Small intestine (tissue), 7 donors: ENCODE data around the gene GATD1. TPM values are rescaled to one million over a fixed set of nuclear protein-coding genes. Genes with fewer than 3 reads are reported as not detected.

Experiments
- DNase-seq, 2 donors: peaks; one replicate each; pipeline versions ENCODE4 v3.0.0 to v3.0.0-alpha.2; 2013
- FAIRE-seq: peaks from 2 replicates; lab custom pipeline; 2012; peaks lifted over from hg19 to GRCh38; lab: Jason Lieb, UNC
- H3K27ac ChIP-seq, 3 donors: one replicate each; pipeline ENCODE4 v1.5.1; 2013; ENCODE audit warnings: low read length in 2 of 3, mild to moderate bottlenecking in 2 of 3, control low read depth in 1 of 3, inconsistent platforms in 1 of 3, low read depth in 1 of 3, moderate library complexity in 1 of 3
- H3K27me3 ChIP-seq, 3 donors: one replicate each; pipeline ENCODE4 v1.6.1; 2013; ENCODE audit warnings: low read length in 3 of 3, inconsistent platforms in 1 of 3; ENCODE audit not compliant: control insufficient read depth in 3 of 3, insufficient read depth in 3 of 3
- H3K36me3 ChIP-seq, 3 donors: one replicate each; pipeline ENCODE4 v1.6.1; 2013; ENCODE audit warnings: low read length in 3 of 3, inconsistent platforms in 1 of 3, low read depth in 1 of 3, mild to moderate bottlenecking in 1 of 3, moderate library complexity in 1 of 3; ENCODE audit not compliant: control insufficient read depth in 3 of 3, insufficient read depth in 2 of 3
- H3K4me1 ChIP-seq, 3 donors: one replicate each; pipeline ENCODE4 v1.6.1; 2013; ENCODE audit warnings: low read length in 2 of 3, inconsistent platforms in 1 of 3, low read depth in 1 of 3, mild to moderate bottlenecking in 1 of 3, moderate library complexity in 1 of 3; ENCODE audit not compliant: control insufficient read depth in 3 of 3, insufficient read depth in 2 of 3
- H3K4me3 ChIP-seq, 3 donors: one replicate each; pipeline ENCODE4 v1.5.1; 2013; ENCODE audit warnings: low read length in 3 of 3, control low read depth in 1 of 3, inconsistent platforms in 1 of 3, low read depth in 1 of 3, mild to moderate bottlenecking in 1 of 3, moderate library complexity in 1 of 3
- H3K9me3 ChIP-seq, 2 donors: one replicate each; pipeline ENCODE4 v1.6.1; 2013; ENCODE audit warnings: low read depth in 1 of 2, low read length in 1 of 2; ENCODE audit not compliant: control insufficient read depth in 2 of 2, insufficient read depth in 1 of 2
- WGBS, 3 donors: extraction: QIAGEN DNeasy Blood & Tissue Kit; methylation state at CpG; one replicate each; pipeline ENCODE4 v1.1.7; 2013; 5-methylcytosine and 5-hydroxymethylcytosine counted together
- polyA plus RNA-seq, 4 donors: library from polyadenylated mRNA; stranded (reverse) in 3 of 4; unstranded in 1 of 4; fragments of 200-250 nt in 3 of 4; fragments of 120-200 nt in 1 of 4; gene quantifications; one replicate each; pipeline versions ENCODE4 v1.2.1 to v1.2.3, GENCODE V29; 2013
- donor health status: healthy with polysubstance abuse.
- donor health status: control.
- donor health status: control.
- donor health status: Bipolar disorder and iron deficiency.
- donor health status: healthy.

Gene GATD1
- polyA plus RNA-seq, 4 donors: 12.2 to 55.6 (median 29.8) TPM

DNA sequence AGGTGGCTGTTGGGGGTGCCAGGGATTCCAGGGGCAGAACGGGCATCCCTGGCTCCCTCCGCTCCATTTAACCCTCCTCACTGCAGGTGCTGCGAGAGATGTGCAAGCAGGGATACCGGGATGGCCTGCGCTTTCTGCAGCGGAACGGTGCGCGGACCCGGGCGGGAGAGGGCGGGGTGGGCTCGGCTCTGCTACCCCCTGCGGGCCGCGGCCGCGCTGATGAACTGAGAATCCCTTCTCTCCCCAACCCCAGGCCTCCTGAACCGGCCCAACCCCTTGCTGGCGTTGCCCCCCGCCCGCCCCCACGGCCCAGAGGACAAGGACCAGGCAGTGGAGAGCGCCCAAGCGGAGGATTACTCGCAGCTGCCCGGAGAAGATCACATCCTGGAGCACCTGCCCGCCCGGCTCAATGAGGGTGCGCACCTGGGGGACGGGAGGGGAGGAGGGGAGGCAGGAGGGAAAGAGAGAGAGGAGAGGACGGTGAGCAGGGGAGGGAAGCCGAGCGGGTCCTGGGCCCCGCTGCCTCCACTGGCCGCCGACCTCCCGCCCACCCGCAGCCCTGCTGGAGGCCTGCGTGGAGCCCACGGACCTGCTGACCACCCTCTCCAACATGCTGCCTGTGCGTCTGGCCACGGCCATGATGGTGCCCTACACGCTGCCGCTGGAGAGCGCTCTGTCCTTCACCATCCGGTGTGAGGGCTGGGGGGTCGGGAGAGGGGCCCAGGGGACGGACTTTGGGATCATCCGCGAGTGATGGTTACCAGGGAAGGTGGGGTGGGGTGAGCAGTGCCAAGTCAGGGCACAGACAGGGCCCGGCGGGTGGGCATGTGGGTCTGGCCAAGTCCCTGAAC, 46.4 kb upstream of the GATD1 start:
- no peak overlapping the region for H3K27ac ChIP-seq
- peaks cover 0 to 64% (median 6%) of the 10 kb centered on the region in 3 donors for H3K4me1 ChIP-seq
- WGBS, 3 donors: 88 to 91% (median 89%) methylated on average over 39 to 53 of the region's 53 CpGs
- DNase-seq (no peak), FAIRE-seq (no peak)
- H3K36me3 ChIP-seq: peaks cover 4 to 58% (median 13%) of the 10 kb centered on the region in 3 donors
- H3K4me3 ChIP-seq: no peak overlapping the region
- no peaks in the 10 kb centered on the region for H3K9me3 ChIP-seq
- no peaks in the 10 kb centered on the region for H3K27me3 ChIP-seq

DNA sequence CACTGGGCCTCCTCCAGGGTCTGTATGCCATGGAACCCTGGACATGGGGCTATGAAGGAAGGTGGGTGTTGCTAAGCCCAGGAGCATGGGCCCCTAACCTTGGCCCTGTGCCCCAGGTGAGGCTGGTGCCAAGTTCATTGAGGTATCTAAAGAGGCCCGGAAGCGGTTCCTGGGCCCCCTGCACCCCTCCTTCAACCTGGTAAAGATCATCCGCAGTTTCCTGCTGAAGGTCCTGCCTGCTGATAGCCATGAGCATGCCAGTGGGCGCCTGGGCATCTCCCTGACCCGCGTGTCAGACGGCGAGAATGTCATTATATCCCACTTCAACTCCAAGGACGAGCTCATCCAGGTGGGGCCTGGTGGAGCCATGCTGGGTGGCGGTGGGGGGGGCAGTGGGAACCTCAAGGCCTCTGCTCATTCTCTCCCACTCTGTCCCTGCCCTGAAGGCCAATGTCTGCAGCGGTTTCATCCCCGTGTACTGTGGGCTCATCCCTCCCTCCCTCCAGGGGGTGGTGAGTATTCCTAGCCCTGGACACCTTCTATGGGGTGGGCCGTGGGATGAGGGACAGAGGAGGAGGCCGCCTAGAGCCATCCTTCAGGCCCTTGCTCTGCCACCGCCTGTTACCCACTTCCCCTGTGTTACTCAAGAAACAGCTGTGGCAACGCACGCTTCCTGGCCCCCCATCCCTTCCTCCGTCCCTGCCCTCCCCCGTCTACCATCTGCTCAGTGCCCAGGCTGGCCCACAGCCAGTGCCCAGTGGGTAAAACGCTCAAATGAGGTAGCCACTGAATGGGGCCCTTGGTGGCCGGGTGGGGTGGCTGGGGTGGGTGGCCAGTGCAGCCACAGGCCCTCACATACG, 44.5 kb upstream of the GATD1 start:
- no peaks in the 10 kb centered on the region for H3K27me3 ChIP-seq
- peak overlapping the region in 2 of 3 donors; percentile 37 to 83 for H3K4me3 ChIP-seq
- no peaks in the 10 kb centered on the region for H3K9me3 ChIP-seq
- 60 to 73% (median 63%) methylated on average over 22 of the region's 22 CpGs for WGBS, 3 donors
- H3K4me1 ChIP-seq: peaks cover 0 to 52% (median 3%) of the 10 kb centered on the region in 3 donors
- peaks cover 4 to 58% (median 13%) of the 10 kb centered on the region in 3 donors for H3K36me3 ChIP-seq
- peak overlapping the region; percentile 76 to 98 (median 91) for H3K27ac ChIP-seq
- FAIRE-seq (no peak), DNase-seq (no peak)

DNA sequence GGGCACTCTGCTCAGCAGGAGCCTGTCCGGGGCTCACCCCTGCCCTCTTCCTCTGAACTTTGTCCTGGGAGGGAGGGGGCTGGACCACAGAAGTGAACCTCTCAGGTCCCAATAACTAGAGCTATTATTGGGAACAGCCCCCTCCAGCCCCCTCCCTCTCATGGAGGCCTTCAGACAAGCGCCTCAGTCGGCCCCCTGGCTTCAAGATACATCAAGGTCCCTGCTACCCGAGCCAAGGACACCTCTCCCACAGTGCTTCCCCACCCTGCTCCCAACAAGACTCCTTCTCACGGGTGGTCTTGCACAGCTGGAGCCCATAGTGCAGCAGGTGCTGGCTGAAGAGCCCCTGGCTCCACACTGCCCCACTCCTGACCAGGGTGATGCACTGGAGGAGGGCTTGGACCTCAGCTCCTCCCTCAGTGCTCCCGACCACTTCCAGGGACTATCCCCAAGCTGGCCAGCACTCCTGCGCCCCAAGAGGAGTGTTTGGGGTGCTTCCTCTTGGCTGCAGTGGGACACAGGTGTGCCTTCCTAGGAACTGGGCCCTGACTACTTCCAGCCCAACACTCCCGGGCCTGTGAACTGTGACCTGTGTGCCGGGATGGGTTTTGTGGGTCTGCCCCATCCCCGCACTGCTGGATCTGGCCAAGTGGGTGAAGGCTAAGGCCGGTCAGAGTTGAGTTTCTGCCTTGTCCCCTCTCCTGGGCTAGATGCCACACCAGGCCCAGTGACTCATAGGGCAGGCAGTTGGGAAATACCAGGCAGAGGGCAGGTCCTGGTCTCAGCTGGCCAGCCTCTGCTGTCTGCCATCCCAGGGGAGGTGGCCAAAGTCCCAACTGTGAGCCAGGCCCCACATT, 43.6 kb upstream of the GATD1 start:
- H3K4me1 ChIP-seq: peaks cover 0 to 44% (median 0%) of the 10 kb centered on the region in 3 donors
- WGBS, 3 donors: 26 to 48% (median 46%) methylated on average over 10 to 11 of the region's 11 CpGs
- H3K36me3 ChIP-seq: peaks cover 6 to 64% (median 13%) of the 10 kb centered on the region in 3 donors
- no peaks in the 10 kb centered on the region for H3K27me3 ChIP-seq
- peak overlapping the region; percentile 77 to 96 (median 83) for H3K4me3 ChIP-seq
- DNase-seq: peak; percentile 73 to 94
- peak overlapping the region; percentile 91 to 98 (median 94) for H3K27ac ChIP-seq
- H3K9me3 ChIP-seq: no peaks in the 10 kb centered on the region
- no peak for FAIRE-seq

DNA sequence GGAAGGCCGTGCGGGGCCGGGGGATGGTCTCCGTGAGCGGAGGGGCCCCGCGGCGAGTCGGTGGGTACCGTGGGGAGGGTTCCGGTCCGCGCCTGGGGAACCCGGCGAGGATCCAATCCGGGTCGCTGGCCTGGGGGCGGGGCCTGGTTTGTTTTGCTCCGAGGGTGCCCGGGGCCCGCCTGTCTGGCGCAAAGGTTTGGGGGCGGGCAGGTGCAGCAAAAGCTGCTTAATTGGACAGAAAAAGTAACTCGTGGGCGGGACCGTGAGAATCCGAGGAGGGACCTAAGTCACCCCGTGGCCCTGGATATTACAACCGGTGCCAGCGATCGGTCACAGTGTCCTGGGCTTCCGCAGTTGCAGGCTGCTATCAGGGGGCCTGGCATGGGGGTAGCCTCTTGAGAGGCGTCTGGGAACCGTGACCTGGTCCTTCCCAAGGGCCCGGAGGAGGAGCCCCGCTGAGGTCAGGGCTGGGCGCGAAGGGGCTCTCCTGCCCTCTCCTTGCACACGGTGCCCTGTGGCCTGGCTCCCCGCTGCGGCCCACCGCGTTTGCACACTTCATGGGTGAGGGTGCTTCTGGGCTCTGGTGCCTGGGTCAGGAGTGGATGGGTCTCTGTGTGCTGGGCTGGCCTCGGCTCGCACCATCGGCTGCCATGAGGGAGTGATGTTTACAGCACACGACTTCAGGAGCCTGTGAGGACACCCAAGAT, 42.8 kb upstream of the GATD1 start:
- no peak for FAIRE-seq
- 2 to 4% (median 3%) methylated on average over 42 to 47 of the region's 47 CpGs for WGBS, 3 donors
- H3K4me1 ChIP-seq: peaks cover 0 to 36% (median 0%) of the 10 kb centered on the region in 3 donors
- H3K27ac ChIP-seq: peak overlapping the region; percentile 91 to 98 (median 98)
- no peaks in the 10 kb centered on the region for H3K9me3 ChIP-seq
- peaks cover 6 to 64% (median 13%) of the 10 kb centered on the region in 3 donors for H3K36me3 ChIP-seq
- H3K4me3 ChIP-seq: peak overlapping the region; percentile 77 to 96 (median 83)
- peak; percentile 94 to 97 for DNase-seq
- H3K27me3 ChIP-seq: no peaks in the 10 kb centered on the region

DNA sequence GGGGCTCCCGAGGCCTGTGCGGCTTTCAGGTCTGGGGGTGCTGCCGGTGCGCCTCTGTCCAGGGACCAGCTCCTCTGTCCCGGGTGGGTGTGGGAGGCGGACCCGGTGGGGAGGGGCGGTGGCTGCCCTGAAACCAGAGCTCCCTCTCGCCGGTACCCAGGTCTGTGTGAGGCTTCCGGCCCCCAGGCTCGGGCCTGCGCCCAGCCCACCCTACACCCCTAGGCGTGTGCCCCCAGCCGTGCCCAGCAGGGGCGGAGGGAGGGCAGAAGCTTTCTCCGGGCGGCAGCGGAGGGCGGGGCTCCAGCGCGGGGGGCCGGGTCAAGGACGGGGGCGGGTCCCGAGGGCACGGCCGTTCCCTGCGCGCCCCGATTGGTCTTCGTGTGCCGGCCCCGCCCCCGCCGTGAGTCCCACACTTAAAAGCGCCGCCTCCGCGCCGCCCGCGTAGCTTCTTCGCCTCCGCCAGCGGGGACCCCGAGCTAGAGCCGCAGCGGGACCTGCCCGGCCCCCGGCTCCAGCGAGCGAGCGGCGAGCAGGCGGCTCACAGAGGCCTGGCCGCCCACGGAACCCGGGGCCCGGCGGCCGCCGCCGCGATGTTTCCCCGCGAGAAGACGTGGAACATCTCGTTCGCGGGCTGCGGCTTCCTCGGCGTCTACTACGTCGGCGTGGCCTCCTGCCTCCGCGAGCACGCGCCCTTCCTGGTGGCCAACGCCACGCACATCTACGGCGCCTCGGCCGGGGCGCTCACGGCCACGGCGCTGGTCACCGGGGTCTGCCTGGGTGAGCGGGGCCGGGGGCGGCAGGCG, 42.0 kb upstream of the GATD1 start:
- Histone ChIP-seq H3K36me3 (peaks cover 8 to 62% (median 9%) of the 10 kb centered on the region in 3 donors), H3K9me3 (no peaks in the 10 kb centered on the region), H3K4me3 (peak overlapping the region; percentile 77 to 96 (median 83)), H3K27ac (peak overlapping the region; percentile 98 to 99 (median 98)), H3K4me1 (peaks cover 0 to 31% (median 0%) of the 10 kb centered on the region in 3 donors), H3K27me3 (no peaks in the 10 kb centered on the region)
- peak; percentile 93 to 95 for DNase-seq
- 0 to 1% (median 0%) methylated on average over 29 to 96 of the region's 96 CpGs for WGBS, 3 donors
- FAIRE-seq: no peak

DNA sequence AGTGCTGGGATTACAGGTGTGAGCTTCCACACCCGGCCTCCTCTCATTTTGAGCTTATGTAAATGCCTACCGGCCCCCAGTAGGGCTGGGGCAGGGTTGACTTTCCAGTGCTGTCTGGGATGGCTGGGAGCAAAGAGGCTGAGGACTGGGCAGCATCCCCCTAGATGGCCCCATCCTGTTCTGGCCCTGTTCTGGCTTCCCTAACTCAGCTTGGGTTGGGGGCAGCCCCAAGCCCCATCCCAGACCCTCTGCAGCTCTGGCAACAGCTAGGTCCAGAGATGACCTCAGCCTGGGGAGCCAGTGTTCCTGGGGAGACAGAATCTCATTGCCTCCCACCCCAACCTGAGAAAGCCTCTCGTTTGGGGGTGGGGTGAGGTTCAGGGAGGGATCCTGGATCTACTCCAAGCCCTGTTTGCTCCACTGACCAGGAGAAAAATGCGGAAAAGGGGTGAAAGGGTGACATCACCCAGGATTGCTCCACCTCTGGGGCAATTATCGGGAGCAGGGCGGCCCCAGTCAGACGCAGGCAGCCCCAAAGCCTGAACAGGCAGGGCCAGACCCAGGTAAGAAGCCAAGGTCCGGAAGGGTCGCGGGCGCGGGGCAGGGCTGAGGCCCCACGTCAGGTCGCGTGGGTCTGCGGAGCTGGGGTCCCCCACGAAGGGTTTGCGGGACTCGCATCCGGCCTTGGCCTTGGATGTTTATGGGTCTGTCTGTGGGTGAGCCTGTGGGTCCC, 41.3 kb upstream of the GATD1 start, which contains the start of gene PNPLA2:
TSS of gene PNPLA2 (plus strand) at position 519 of the 733 bp plus-strand sequence. CDS start 805 bp downstream, outside the sequence.
- H3K4me3 ChIP-seq: peak within 1 kb of the TSS; percentile 77 to 96 (median 83)
- no peak for FAIRE-seq
- no peaks in the 10 kb centered on the region for H3K9me3 ChIP-seq
- H3K27ac ChIP-seq: peak within 1 kb of the TSS; percentile 98 to 99 (median 98)
- peaks cover 5 to 62% (median 9%) of the 10 kb centered on the region in 3 donors for H3K36me3 ChIP-seq
- H3K4me1 ChIP-seq: peaks cover 0 to 26% (median 0%) of the 10 kb centered on the region in 3 donors
- 8 to 20% (median 17%) methylated on average over 20 of the region's 20 CpGs for WGBS, 3 donors
- H3K27me3 ChIP-seq: no peaks in the 10 kb centered on the region
- DNase-seq: peak; percentile 85 to 93
